H1 (cell line): ENCODE results near the gene HLA-DPA1. TPM values are rescaled to one million over a fixed set of nuclear protein-coding genes. Genes with fewer than 3 reads are reported as not detected.

Experiments used
- CTCF ChIA-PET: fragments of 300-600 bp; sonication (Branson Sonifier 250); formaldehyde crosslinking; loops from one replicate; lab custom pipeline; 2021; ENCODE audit not compliant: partially characterized antibody; lab: Charles Lee
- POLR2A ChIA-PET: fragments of 300-600 bp; sonication (Branson Sonifier 250); formaldehyde crosslinking; loops from one replicate; lab custom pipeline; 2021; ENCODE audit warnings: inconsistent platforms; ENCODE audit not compliant: partially characterized antibody; lab: Charles Lee
- DNase-seq, 2 experiments: peaks; one replicate each; pipeline versions ENCODE4 v3.0.0 to v3.0.0-alpha.2; 2010 to 2022; ENCODE audit warnings: low spot score in 2 of 2, low read depth in 1 of 2, mixed read lengths in 1 of 2
- FAIRE-seq: peaks from 2 replicates; lab custom pipeline; 2011; peaks lifted over from hg19 to GRCh38; lab: Jason Lieb, UNC
- H2AFZ ChIP-seq: 2 replicates; pipeline ENCODE4 v1.8.1; 2012; ENCODE audit warnings: low read length, inconsistent platforms
- H2AK5ac ChIP-seq: 2 replicates; pipeline ENCODE4 v1.6.1; 2013; ENCODE audit warnings: low read depth, low read length
- H2BK120ac ChIP-seq: replicated peaks from 2 replicates; pipeline ENCODE3; 2013; ENCODE audit warnings: low read depth, low read length, inconsistent platforms
- H2BK12ac ChIP-seq: 2 replicates; pipeline ENCODE4 v1.6.1; 2013; ENCODE audit warnings: low read depth, low read length
- H2BK15ac ChIP-seq: 2 replicates; pipeline ENCODE4 v1.6.1; 2013; ENCODE audit warnings: low read length
- H2BK20ac ChIP-seq: 2 replicates; pipeline ENCODE4 v1.6.1; 2013; ENCODE audit warnings: low read length
- H2BK5ac ChIP-seq: 2 replicates; pipeline ENCODE4 v1.6.1; 2013; ENCODE audit warnings: low read depth, low read length
- H3K14ac ChIP-seq: 2 replicates; pipeline ENCODE4 v1.6.1; 2013; ENCODE audit warnings: inconsistent platforms; ENCODE audit not compliant: insufficient read length
- H3K18ac ChIP-seq: 2 replicates; pipeline ENCODE4 v1.6.1; 2013; ENCODE audit warnings: low read length; ENCODE audit errors: extremely low read depth
- H3K23ac ChIP-seq: 2 replicates; pipeline ENCODE4 v1.6.1; 2013; ENCODE audit warnings: inconsistent platforms; ENCODE audit not compliant: insufficient read length
- H3K23me2 ChIP-seq: 2 replicates; pipeline ENCODE4 v1.6.1; 2013; ENCODE audit warnings: low read depth, low read length
- H3K27ac ChIP-seq: 2 replicates; pipeline ENCODE4 v1.6.1; 2011; ENCODE audit warnings: low read depth, low read length, inconsistent platforms
- H3K27me3 ChIP-seq, 4 experiments: replicated peaks in 1 of 4; 1 replicate in 1 of 4; 2 replicates in 3 of 4; pipeline versions ENCODE4 v1.6.1 to v1.8.1; 2011 to 2013; ENCODE audit warnings: low read length in 3 of 4, mild to moderate bottlenecking in 3 of 4, inconsistent platforms in 2 of 4, mixed read lengths in 2 of 4, moderate library complexity in 1 of 4; ENCODE audit not compliant: control insufficient read depth in 3 of 4, insufficient read depth in 3 of 4; ENCODE audit errors: extremely low read depth in 1 of 4
- H3K36me3 ChIP-seq, 4 experiments: 2 replicates each; pipeline versions ENCODE4 v1.6.1 to v1.8.1; 2011 to 2013; ENCODE audit warnings: mild to moderate bottlenecking in 4 of 4, low read length in 3 of 4, moderate library complexity in 2 of 4, control low read depth in 1 of 4, inconsistent platforms in 1 of 4; ENCODE audit not compliant: insufficient read depth in 4 of 4, control insufficient read depth in 2 of 4
- H3K4ac ChIP-seq: replicated peaks from 2 replicates; pipeline ENCODE3; 2013; ENCODE audit warnings: low read length, low read depth, mixed read lengths, inconsistent platforms; ENCODE audit not compliant: insufficient read length
- H3K4me1 ChIP-seq, 4 experiments: replicated peaks in 1 of 4; 1 replicate in 1 of 4; 2 replicates in 3 of 4; pipeline versions ENCODE4 v1.6.1 to v1.8.1; 2011 to 2013; ENCODE audit warnings: low read length in 3 of 4, inconsistent platforms in 2 of 4, mixed read lengths in 1 of 4; ENCODE audit not compliant: insufficient read depth in 4 of 4, control insufficient read depth in 3 of 4
- H3K4me2 ChIP-seq, 2 experiments: 2 replicates each; pipeline versions ENCODE4 v1.6.1 to v1.8.1; 2011 to 2013; ENCODE audit warnings: low read depth in 2 of 2, low read length in 2 of 2, control low read depth in 1 of 2, inconsistent platforms in 1 of 2, mild to moderate bottlenecking in 1 of 2; ENCODE audit not compliant: insufficient read depth in 1 of 2
- H3K4me3 ChIP-seq, 4 experiments: fragments of 200-600, 300-600 bp in 1 of 4; sonication (generic), shearing (Covaris generic), sonication (Bioruptor Twin) in 1 of 4; 2 replicates each; pipeline versions ENCODE4 v1.5.1 to v1.8.1; 2011 to 2016; ENCODE audit warnings: low read length in 4 of 4, low read depth in 3 of 4, control low read depth in 2 of 4, inconsistent platforms in 2 of 4, mild to moderate bottlenecking in 2 of 4, mixed read lengths in 1 of 4, moderate library complexity in 1 of 4; ENCODE audit not compliant: insufficient read depth in 2 of 4; ENCODE audit errors: extremely low read depth in 1 of 4
- H3K56ac ChIP-seq: replicated peaks from 2 replicates; pipeline ENCODE3; 2013; ENCODE audit warnings: low read depth, mild to moderate bottlenecking, mixed read lengths, low read length, inconsistent platforms; ENCODE audit not compliant: insufficient read length
- H3K79me1 ChIP-seq: 2 replicates; pipeline ENCODE4 v1.6.1; 2013; ENCODE audit warnings: low read depth, low read length, control low read depth
- H3K79me2 ChIP-seq, 2 experiments: 2 replicates each; pipeline versions ENCODE4 v1.6.1 to v1.8.1; 2012 to 2013; ENCODE audit warnings: low read length in 2 of 2, mild to moderate bottlenecking in 2 of 2, inconsistent platforms in 1 of 2; ENCODE audit not compliant: insufficient read depth in 2 of 2, control insufficient read depth in 1 of 2
- H3K9ac ChIP-seq, 4 experiments: replicated peaks in 1 of 4; 1 replicate in 1 of 4; 2 replicates in 3 of 4; pipeline versions ENCODE4 v1.6.1 to v1.8.1; 2011 to 2013; ENCODE audit warnings: low read depth in 3 of 4, low read length in 3 of 4, control low read depth in 2 of 4, mild to moderate bottlenecking in 2 of 4, moderate library complexity in 2 of 4, inconsistent platforms in 1 of 4; ENCODE audit errors: extremely low read depth in 1 of 4
- H3K9me3 ChIP-seq, 2 experiments: 2 replicates each; pipeline versions ENCODE4 v1.6.1 to v1.8.1; 2012 to 2013; ENCODE audit warnings: mild to moderate bottlenecking in 2 of 2, moderate library complexity in 2 of 2, control low read depth in 1 of 2, inconsistent platforms in 1 of 2, low read depth in 1 of 2, low read length in 1 of 2, mixed read lengths in 1 of 2; ENCODE audit not compliant: insufficient read depth in 2 of 2
- H4K20me1 ChIP-seq, 2 experiments: replicated peaks in 1 of 2; 2 replicates each; pipeline versions ENCODE3 to v1.8.1; 2011 to 2013; ENCODE audit warnings: inconsistent platforms in 2 of 2, low read length in 2 of 2, mild to moderate bottlenecking in 1 of 2; ENCODE audit not compliant: insufficient read depth in 2 of 2, control insufficient read depth in 1 of 2
- H4K5ac ChIP-seq: 2 replicates; pipeline ENCODE4 v1.6.1; 2013; ENCODE audit warnings: low read length, low read depth, mixed read lengths, inconsistent platforms; ENCODE audit not compliant: insufficient read length
- H4K8ac ChIP-seq: 2 replicates; pipeline ENCODE4 v1.8.0; 2013; ENCODE audit warnings: mild to moderate bottlenecking, moderate library complexity, low read length, inconsistent platforms; ENCODE audit not compliant: insufficient read depth; ENCODE audit errors: extremely low read depth
- H4K91ac ChIP-seq: replicated peaks from 2 replicates; pipeline ENCODE3; 2013; ENCODE audit warnings: low read length, mixed read lengths, inconsistent platforms; ENCODE audit not compliant: insufficient read length
- BACH1 ChIP-seq: IDR thresholded peaks from 2 replicates; pipeline ENCODE4 v1.6.1; 2012; ENCODE audit warnings: low read length, improper control_type of control experiment
- BRCA1 ChIP-seq: IDR thresholded peaks from 2 replicates; pipeline ENCODE4 v1.6.1; 2012; ENCODE audit warnings: low read depth, low read length, improper control_type of control experiment
- EGR1 ChIP-seq: IDR thresholded peaks from 2 replicates; pipeline ENCODE4 v1.6.1; 2011; ENCODE audit warnings: low read depth, low read length, borderline replicate concordance
- EZH2 ChIP-seq: fragments of 200-600 bp; sonication (generic); IDR thresholded peaks from 2 replicates; pipeline ENCODE4 v1.7.1; 2012; ENCODE audit warnings: low read depth, mild to moderate bottlenecking, moderate library complexity, low read length, inconsistent platforms; ENCODE audit not compliant: severe bottlenecking
- WGBS, 2 experiments: shearing (Covaris generic) in 1 of 2; methylation state at CpG; one replicate each; pipeline versions ENCODE4 v1.1.6 to v1.1.7; 2013 to 2015; ENCODE audit warnings: low lambda C conversion rate in 2 of 2, mixed read lengths in 2 of 2, inconsistent platforms in 1 of 2, low coverage in 1 of 2, missing lambda C conversion rate in 1 of 2; ENCODE audit not compliant: insufficient replicate concordance in 2 of 2, insufficient coverage in 1 of 2, insufficient read length in 1 of 2; ENCODE audit errors: extremely low coverage in 1 of 2, missing lambda C conversion rate in 1 of 2; 5-methylcytosine and 5-hydroxymethylcytosine counted together
- polyA plus RNA-seq, 7 experiments: library from polyadenylated mRNA; depleted of rRNA in 3 of 7; stranded (reverse) in 5 of 7; unstranded in 2 of 7; fragments of >200 nt in 5 of 7; fragments of 200-250 nt in 2 of 7; gene quantifications; 1 replicate in 5 of 7; 2 replicates in 1 of 7; 4 replicates in 1 of 7; pipeline versions ENCODE4 v1.2.1 to v1.2.3, GENCODE V29; 2011 to 2013; ENCODE audit warnings: missing spikeins in 2 of 7, mixed read lengths in 2 of 7
- total RNA-seq: library from RNA; stranded (reverse); fragmentation: NEBNext Ultra II Directional; extraction: Animal tissue kit (Norgen Biotek cat#: 25700); gene quantifications from 2 replicates; pipeline ENCODE4 v1.2.1, GENCODE V29; 2021

Gene HLA-DPA1
- total and polyA plus RNA-seq, 2 of the 8 experiments (the other 6 are each of a cell fraction or from before 2014, with no cell fraction given) = 6.2 to 13.1 TPM

GRCh38 chr6:33076406-33076934 lies 3.0 kb upstream of the HLA-DPA1 start:
- no peak overlapping the region for H3K9ac ChIP-seq
- H3K4me3 ChIP-seq = no peak overlapping the region
- no peaks in the 10 kb centered on the region for H3K36me3 ChIP-seq
- no peak overlapping the region for H4K5ac ChIP-seq
- DNase-seq (no peak), FAIRE-seq (no peak)
- no peak for TF ChIP-seq EGR1
- no peak for TF ChIP-seq BRCA1
- TF ChIP-seq BACH1 = no peak
- TF ChIP-seq EZH2 = no peak
- no peaks in the 10 kb centered on the region for H3K79me2 ChIP-seq
- H4K20me1 ChIP-seq = no peaks in the 10 kb centered on the region
- H3K23ac ChIP-seq = no peak overlapping the region
- H3K14ac ChIP-seq = no peak overlapping the region
- no peak overlapping the region for H4K91ac ChIP-seq
- peaks cover 0 to 7% (median 3%) of the 10 kb centered on the region in 4 experiments; a peak in 4 of 7 replicates for H3K27me3 ChIP-seq
- no peak overlapping the region for H2AFZ ChIP-seq
- peaks cover 2 to 5% (median 4%) of the 10 kb centered on the region in 4 experiments; a peak in 6 of 7 replicates for H3K4me1 ChIP-seq
- H2BK15ac ChIP-seq = no peak overlapping the region
- 93% methylated on average over 3 of the region's 3 CpGs; no CpG with 5 or more reads in 1 of the 2 experiments for WGBS, 2 experiments
- H3K18ac ChIP-seq = no peak overlapping the region
- no peak overlapping the region for H3K4me2 ChIP-seq
- no peak overlapping the region for H2BK12ac ChIP-seq
- H2BK120ac ChIP-seq = no peak overlapping the region
- ChIA-PET POLR2A (no interaction called here), CTCF (interaction anchor here (0.9 to 1.2 kb wide), 5 partner anchors 43 to 96 kb away, joined by 3 to 5 read pairs (median 3); no protein-coding TSS in a partner anchor)
- H4K8ac ChIP-seq = no peak overlapping the region
- H3K9me3 ChIP-seq = no peaks in the 10 kb centered on the region
- no peak overlapping the region for H3K56ac ChIP-seq
- H3K27ac ChIP-seq = no peak overlapping the region
- no peak overlapping the region for H3K4ac ChIP-seq
- peaks cover 8% of the 10 kb centered on the region; the same call in 1 of the 2 replicates for H3K23me2 ChIP-seq
- no peaks in the 10 kb centered on the region for H3K79me1 ChIP-seq
- H2BK5ac ChIP-seq = no peak overlapping the region
- no peak overlapping the region for H2AK5ac ChIP-seq
- H2BK20ac ChIP-seq = no peak overlapping the region
